Right lobe of liver (tissue), 4 donors: Measurements from ENCODE around the gene IRX4.

ENCODE experiments used
- CTCF ChIP-seq, 4 donors: fragments of 200-600 bp in 3 of 4; fragments of 450-650 bp in 1 of 4; IDR thresholded peaks; one replicate each; pipeline versions ENCODE4 v1.5.1 to v1.8.0; 2016 to 2022; ENCODE audit warnings: antibody characterized with exemption in 4 of 4, mild to moderate bottlenecking in 2 of 4
- POLR2A ChIP-seq: fragments of 450-650 bp; IDR thresholded peaks from one replicate; pipeline ENCODE4 v1.6.1; 2017; ENCODE audit warnings: antibody characterized with exemption, mild to moderate bottlenecking
- donor health status: DM: no; HTN: no; CAD: no.
- donor health status: DM: no; HTN: no; CAD: no.
- donor health status: DM: no; HTN: yes; CAD: no.

GRCh38 chr5:1919209-1919566 lies 36.5 kb upstream of the IRX4 start:
- TF ChIP-seq CTCF (IDR thresholded peaks at IDR 0.05) (no peak), POLR2A (no peak)
